BJ (cell line): ENCODE results near the gene CPNE4. TPM values are rescaled to one million over a fixed set of nuclear protein-coding genes. Genes with fewer than 3 reads are reported as not detected.

Experiments
- CTCF ChIA-PET: fragments of 350-600 bp; formaldehyde crosslinking; extraction: SDS; loops from one replicate; lab custom pipeline; 2021; ENCODE audit warnings: antibody characterized with exemption, inconsistent platforms; lab: Yijun Ruan, JAX
- POLR2A ChIA-PET: fragments of 300-600 bp; sonication (Branson Sonifier 250); formaldehyde crosslinking; extraction: SDS; loops from one replicate; lab custom pipeline; 2021; ENCODE audit warnings: antibody characterized with exemption; lab: Charles Lee
- DNase-seq: peaks from one replicate; pipeline ENCODE4 v3.0.0-alpha.2; 2011; ENCODE audit warnings: low read depth
- H3K27me3 ChIP-seq: 2 replicates; pipeline ENCODE4 v1.6.0; 2011; ENCODE audit warnings: low read length; ENCODE audit not compliant: control insufficient read depth, insufficient read depth
- H3K36me3 ChIP-seq: 2 replicates; pipeline ENCODE4 v1.5.1; 2011; ENCODE audit warnings: low read length; ENCODE audit not compliant: control insufficient read depth, insufficient read depth
- H3K4me3 ChIP-seq: 2 replicates; pipeline ENCODE4 v1.5.1; 2011; ENCODE audit warnings: low read depth, mild to moderate bottlenecking, control low read depth, low read length
- CTCF ChIP-seq: IDR thresholded peaks from 2 replicates; pipeline ENCODE4 v1.5.1; 2011; ENCODE audit warnings: low read depth, mild to moderate bottlenecking, control low read depth, inconsistent platforms, low read length, moderate library complexity; ENCODE audit not compliant: insufficient read depth
- polyA plus RNA-seq: library from polyadenylated mRNA; depleted of rRNA; stranded (reverse); fragments of >200 nt; gene quantifications from 2 replicates; pipeline ENCODE4 v1.2.3, GENCODE V29; 2011

Gene CPNE4
- polyA plus RNA-seq, 1 experiment: not detected

GRCh38 chr3:131730581-131730980, 304.2 kb downstream of the CPNE4 start:
- H3K4me3 ChIP-seq: no peak overlapping the region
- no peaks in the 10 kb centered on the region for H3K27me3 ChIP-seq
- TF ChIP-seq CTCF: no peak
- ChIA-PET POLR2A (no interaction called here), CTCF (no interaction called here)
- DNase-seq: no peak
- H3K36me3 ChIP-seq: no peaks in the 10 kb centered on the region

DNA sequence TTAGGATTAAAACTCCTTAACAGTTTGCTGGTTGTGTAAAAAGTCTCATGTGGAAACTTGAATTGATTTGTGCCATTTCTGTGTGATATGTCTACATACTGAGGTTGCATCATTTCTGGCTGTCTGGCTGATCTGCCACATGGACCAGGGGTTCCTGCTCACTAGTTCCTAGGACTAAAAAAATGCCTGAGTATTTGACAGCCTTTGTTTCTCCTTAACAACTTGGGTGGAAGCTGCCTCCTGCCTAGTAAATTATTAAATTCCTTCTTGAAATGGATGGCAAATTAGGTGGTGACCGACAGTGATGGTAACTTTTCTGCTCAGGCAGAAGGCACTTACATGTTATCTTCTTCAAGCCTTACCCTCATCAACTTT, 305.2 kb downstream of the CPNE4 start:
- no peaks in the 10 kb centered on the region for H3K27me3 ChIP-seq
- H3K36me3 ChIP-seq: no peaks in the 10 kb centered on the region
- TF ChIP-seq CTCF: no peak
- no peak overlapping the region for H3K4me3 ChIP-seq
- POLR2A ChIA-PET: no interaction called here
- no peak for DNase-seq
- CTCF ChIA-PET: no interaction called here

DNA sequence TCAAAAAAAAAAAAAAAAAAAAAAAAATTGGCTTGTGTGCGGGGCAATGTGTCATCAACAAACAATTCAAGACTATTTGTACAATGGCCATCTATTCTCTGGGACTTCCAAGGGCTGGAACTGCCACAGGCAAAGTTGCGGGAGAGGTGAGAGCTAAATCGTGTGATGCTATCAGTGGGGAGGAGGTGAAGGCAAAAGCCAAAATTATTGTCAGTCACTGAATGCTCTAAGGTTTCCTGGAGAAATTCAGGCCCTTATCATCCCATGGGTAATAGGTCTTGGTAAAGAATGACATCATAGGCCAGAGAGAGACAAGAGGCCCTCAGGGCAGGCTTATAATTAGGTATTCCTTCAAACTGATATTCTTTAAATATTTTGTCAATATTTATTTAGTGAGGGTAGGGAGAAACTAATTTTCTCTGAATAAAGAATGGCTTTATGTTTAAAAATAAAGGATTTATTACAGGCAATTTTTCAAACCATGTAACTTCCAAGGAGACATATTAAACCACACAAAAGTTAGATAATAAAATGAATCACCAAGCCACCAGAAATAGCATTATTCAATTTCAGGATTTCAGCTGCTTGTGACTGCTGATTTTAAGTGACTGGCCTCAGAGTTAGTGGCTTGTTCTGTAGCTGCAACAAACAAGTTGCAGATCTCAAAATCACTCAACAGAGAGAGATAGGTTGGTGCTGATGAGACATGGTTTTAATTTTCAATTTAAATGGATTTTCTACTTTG, 305.7 kb downstream of the CPNE4 start:
- no peak for DNase-seq
- H3K4me3 ChIP-seq: no peak overlapping the region
- POLR2A ChIA-PET: interaction anchor here (0.6 kb wide), 1 partner anchor 61 kb away, joined by 3 read pairs; no protein-coding TSS in a partner anchor
- TF ChIP-seq CTCF: no peak
- no peaks in the 10 kb centered on the region for H3K36me3 ChIP-seq
- no peaks in the 10 kb centered on the region; the same call in 1 of the 2 replicates for H3K27me3 ChIP-seq
- CTCF ChIA-PET: no interaction called here

GRCh38 chr3:131725414-131725813, 309.4 kb downstream of the CPNE4 start:
- DNase-seq: no peak
- TF ChIP-seq CTCF: no peak
- CTCF ChIA-PET: interaction anchor here (2.6 kb wide), 1 partner anchor 15 kb away, joined by 10 read pairs; no protein-coding TSS in a partner anchor

GRCh38 chr3:131723343-131723742, 311.5 kb downstream of the CPNE4 start:
- ChIA-PET CTCF (interaction anchor here (2.6 kb wide), 1 partner anchor 13 kb away, joined by 10 read pairs; no protein-coding TSS in a partner anchor), POLR2A (no interaction called here)
- Histone ChIP-seq H3K4me3 (no peak overlapping the region), H3K36me3 (no peaks in the 10 kb centered on the region), H3K27me3 (no peaks in the 10 kb centered on the region; the same call in 1 of the 2 replicates)
- TF ChIP-seq CTCF: no peak
- no peak for DNase-seq

More at GRCh38 chr3:131725414-131725813, 309.4 kb downstream of the CPNE4 start:
- Histone ChIP-seq H3K27me3 (no peaks in the 10 kb centered on the region; the same call in 1 of the 2 replicates), H3K36me3 (no peaks in the 10 kb centered on the region), H3K4me3 (no peak overlapping the region)
- POLR2A ChIA-PET: no interaction called here
